ENCODE data around the gene SESN1.
"Not testable (repeated sequence)": the region's sequence is repeated elsewhere in the genome, so short reads cannot be mapped to it uniquely, and the experiment has no call there.

Gene SESN1

GRCh38 chr6:109094416-109095035 lies at the start of gene SESN1:
Gene SESN1, minus strand, starts transcription at chr6:109094846. Its CDS starts 773 bp downstream, at chr6:109094073.
- peak; percentile 74 for DNase-seq (ENCODE audit: low read depth)

- DNase-seq (ENCODE audit: low read depth): no peak
These were observed 48.5 kb upstream of the SESN1 start for GRCh38 chr6:109143191-109143590.

- not testable (repeated sequence) for DNase-seq (ENCODE audit: low read depth)
These were observed 47.4 kb upstream of the SESN1 start for GRCh38 chr6:109142067-109142466.

- no peak for DNase-seq (ENCODE audit: low read depth)
These were observed 44.5 kb upstream of the SESN1 start for GRCh38 chr6:109139109-109139508.

GRCh38 chr6:109136530-109136929 lies 41.9 kb upstream of the SESN1 start:
- not testable (repeated sequence) for DNase-seq (ENCODE audit: low read depth)

- DNase-seq (ENCODE audit: low read depth): not testable (repeated sequence)
These were observed 41.4 kb upstream of the SESN1 start for GRCh38 chr6:109136039-109136438.

GRCh38 chr6:109135600-109135999 lies 41.0 kb upstream of the SESN1 start:
- not testable (repeated sequence) for DNase-seq (ENCODE audit: low read depth)

GRCh38 chr6:109130065-109130464 lies 35.4 kb upstream of the SESN1 start:
- DNase-seq (ENCODE audit: low read depth): no peak

GRCh38 chr6:109125504-109125903 lies 30.9 kb upstream of the SESN1 start:
- DNase-seq (ENCODE audit: low read depth): no peak

GRCh38 chr6:109124219-109124618 lies 29.6 kb upstream of the SESN1 start:
- DNase-seq (ENCODE audit: low read depth): no peak

GRCh38 chr6:109121411-109121810 lies 26.8 kb upstream of the SESN1 start:
- no peak for DNase-seq (ENCODE audit: low read depth)

GRCh38 chr6:109118871-109119354 lies 24.3 kb upstream of the SESN1 start:
- DNase-seq (ENCODE audit: low read depth): no peak

- no peak for DNase-seq (ENCODE audit: low read depth)
These were observed 23.7 kb upstream of the SESN1 start for GRCh38 chr6:109118337-109118736.

GRCh38 chr6:109117346-109118035 lies 22.8 kb upstream of the SESN1 start:
- DNase-seq (ENCODE audit: low read depth): no peak

- not testable (repeated sequence) for DNase-seq (ENCODE audit: low read depth)
These were observed 18.0 kb upstream of the SESN1 start for GRCh38 chr6:109112663-109113062.

- not testable (repeated sequence) for DNase-seq (ENCODE audit: low read depth)
These were observed 15.0 kb upstream of the SESN1 start for GRCh38 chr6:109109663-109110062.

GRCh38 chr6:109105681-109106080 lies 11.0 kb upstream of the SESN1 start:
- no peak for DNase-seq (ENCODE audit: low read depth)

GRCh38 chr6:109104512-109104911 lies 9.9 kb upstream of the SESN1 start:
- no peak for DNase-seq (ENCODE audit: low read depth)

GRCh38 chr6:109103942-109104341 lies 9.3 kb upstream of the SESN1 start:
- no peak for DNase-seq (ENCODE audit: low read depth)

GRCh38 chr6:109102762-109103161 lies 8.1 kb upstream of the SESN1 start:
- DNase-seq (ENCODE audit: low read depth): no peak

GRCh38 chr6:109097661-109098060 lies 3.0 kb upstream of the SESN1 start:
- DNase-seq (ENCODE audit: low read depth): no peak

- no peak for DNase-seq (ENCODE audit: low read depth)
These were observed 1.6 kb upstream of the SESN1 start for GRCh38 chr6:109096208-109096607.

- no peak for DNase-seq (ENCODE audit: low read depth)
These were observed 1.1 kb upstream of the SESN1 start for GRCh38 chr6:109095835-109096084.
